DLD1 (cell line): ENCODE data around the gene RANBP3.
"Not testable (repeated sequence)": the region's sequence is repeated elsewhere in the genome, so short reads cannot be mapped to it uniquely, and the experiment has no call there.

Experiments
- in situ Hi-C: cut with HindIII; loops from 2 replicates; pipeline ENCODE4 v1.10.0; 2017; ENCODE audit warnings: low sequenced_read_pairs

The RANBP3 gene

GRCh38 chr19:5967994-5968430, 9.9 kb downstream of the RANBP3 start:
- in situ Hi-C loops, result no loop called here

GRCh38 chr19:5967571-5967970, 10.4 kb downstream of the RANBP3 start:
- in situ Hi-C loops, result no loop called here

DNA sequence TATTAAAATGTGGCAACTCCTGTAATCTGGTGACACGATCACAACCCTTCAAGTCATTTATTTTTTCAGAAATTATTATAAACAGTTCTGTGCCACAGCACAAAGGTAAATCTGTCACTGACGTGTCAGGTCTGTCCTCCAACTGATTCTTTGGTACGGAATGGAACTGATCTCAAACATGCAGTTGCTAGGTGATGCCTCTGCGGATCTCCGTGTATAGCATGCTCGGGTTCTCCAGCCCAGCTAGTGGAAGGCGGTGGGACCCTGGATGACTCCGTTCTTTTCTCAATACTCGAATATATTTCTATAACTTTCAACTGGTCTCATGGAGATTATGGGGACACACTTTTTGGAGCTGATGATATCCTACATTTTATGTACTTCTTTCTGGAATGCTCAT, 11.0 kb downstream of the RANBP3 start:
- in situ Hi-C loops, result no loop called here

DNA sequence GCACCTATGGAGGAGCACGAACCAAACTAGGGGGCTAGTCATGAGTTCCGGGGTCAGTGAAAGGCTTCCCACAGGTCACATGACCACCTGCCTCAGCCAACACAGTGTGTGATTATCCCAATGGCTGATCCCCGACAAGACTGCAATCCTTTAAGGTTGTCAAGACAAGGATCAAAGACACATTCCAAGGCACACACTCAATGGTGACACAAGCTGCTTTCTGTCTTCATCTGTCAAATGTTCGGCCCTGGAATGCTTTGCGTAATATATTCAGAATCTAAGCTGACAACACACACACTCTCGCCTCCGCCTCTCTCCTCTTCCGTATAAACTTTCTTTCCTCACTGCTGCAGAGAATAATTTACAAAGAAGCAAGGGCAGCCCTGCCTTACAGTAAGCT, 11.7 kb downstream of the RANBP3 start:
- in situ Hi-C loops, result no loop called here

DNA sequence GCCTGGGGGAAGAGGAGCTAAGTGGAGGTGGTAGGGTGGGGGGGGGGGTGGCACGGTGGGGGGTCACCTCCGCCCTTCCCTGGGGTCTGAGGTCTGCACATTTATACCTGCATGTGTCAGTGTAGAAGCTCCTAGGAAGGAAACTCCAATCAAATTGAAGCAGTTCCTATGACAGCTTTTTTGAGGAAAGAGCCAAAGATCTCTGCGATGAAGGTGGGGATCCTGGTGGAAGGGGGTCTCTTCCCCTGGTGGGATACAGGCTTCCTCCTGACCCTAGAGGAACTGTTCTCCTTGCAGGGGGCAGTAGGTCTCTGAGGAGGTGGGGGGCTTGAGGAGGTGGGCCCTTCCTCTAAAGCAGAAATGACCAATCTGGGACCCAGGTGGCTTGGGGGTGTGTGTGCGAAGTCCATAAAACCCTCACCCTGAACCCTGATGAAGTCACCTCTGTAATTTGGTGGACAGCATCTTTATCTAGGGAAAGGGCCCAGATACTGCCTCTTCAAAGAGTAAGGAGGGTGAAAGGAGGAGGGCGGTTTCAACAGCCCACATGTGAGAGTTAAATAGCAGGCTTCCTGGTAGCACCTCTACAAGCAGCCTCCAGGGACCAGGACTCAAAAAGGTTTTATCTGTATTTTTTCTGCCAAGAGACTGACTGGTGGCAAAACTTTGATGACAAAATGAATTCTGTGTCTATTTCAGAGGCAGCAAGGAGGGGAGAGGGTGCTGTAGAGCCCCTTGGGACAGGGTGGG, 12.9 kb downstream of the RANBP3 start:
- in situ Hi-C loops, result no loop called here

DNA sequence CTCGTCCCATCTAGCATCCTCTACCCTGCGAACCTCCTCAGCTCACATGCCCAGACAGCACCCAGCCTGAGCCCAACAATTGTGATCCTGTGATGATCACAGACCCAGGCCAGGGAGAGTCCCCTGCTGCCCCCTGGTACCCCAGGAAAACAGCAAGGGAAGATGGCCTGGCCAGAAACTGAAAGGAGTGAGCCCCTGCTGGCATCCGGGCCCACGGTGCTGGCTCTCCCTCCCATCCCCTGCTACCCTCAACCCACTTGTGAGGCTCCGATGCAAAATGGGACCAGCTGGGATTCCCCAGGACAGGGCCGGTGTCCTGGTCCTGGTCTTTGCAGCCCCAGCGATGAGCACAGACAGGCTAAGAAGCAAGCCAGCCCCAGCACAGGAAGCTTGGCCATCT, 14.1 kb downstream of the RANBP3 start:
- in situ Hi-C loops, result no loop called here

- in situ Hi-C loops, result not testable (repeated sequence)
Observed at GRCh38 chr19:5963259-5963658, 14.7 kb downstream of the RANBP3 start.

GRCh38 chr19:5961969-5962945, 15.7 kb downstream of the RANBP3 start:
- in situ Hi-C loops, result no loop called here

DNA sequence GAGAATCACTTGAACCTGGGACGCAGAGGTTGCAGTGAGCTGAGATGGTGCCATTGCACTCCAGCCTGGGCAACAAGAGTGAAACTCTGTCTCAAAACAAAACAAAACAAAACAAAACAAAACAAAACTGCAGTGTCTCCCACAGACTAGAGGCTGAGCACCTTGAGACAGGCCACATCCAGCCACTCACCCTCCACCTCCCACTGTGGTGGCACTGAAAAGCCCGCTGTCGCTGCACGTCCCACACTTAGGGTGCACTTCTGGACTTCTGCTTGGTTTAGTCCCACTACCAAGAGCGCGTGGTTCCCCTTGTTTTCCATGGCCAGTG, 16.3 kb downstream of the RANBP3 start:
- in situ Hi-C loops, result not testable (repeated sequence)

- in situ Hi-C loops, result no loop called here
Observed at GRCh38 chr19:5960005-5961001, 17.6 kb downstream of the RANBP3 start.

GRCh38 chr19:5959260-5960004, 18.5 kb downstream of the RANBP3 start:
- in situ Hi-C loops, result no loop called here

DNA sequence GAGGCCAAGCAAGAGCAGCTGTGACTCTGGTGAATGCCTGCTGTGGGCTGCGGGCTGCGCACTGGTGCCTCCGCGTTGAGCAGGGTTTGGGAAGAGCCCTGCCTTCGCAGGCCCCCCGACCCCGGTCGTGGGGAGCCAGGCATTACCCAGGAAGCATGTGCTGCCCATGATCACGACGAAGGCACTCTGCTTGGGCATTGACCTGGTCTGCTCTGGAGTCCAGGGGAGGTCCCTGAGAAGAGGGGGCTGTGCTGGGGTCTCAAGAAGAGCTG, 19.2 kb downstream of the RANBP3 start:
- in situ Hi-C loops, result no loop called here

- in situ Hi-C loops, result no loop called here
Observed at GRCh38 chr19:5958074-5958850, 19.7 kb downstream of the RANBP3 start.

DNA sequence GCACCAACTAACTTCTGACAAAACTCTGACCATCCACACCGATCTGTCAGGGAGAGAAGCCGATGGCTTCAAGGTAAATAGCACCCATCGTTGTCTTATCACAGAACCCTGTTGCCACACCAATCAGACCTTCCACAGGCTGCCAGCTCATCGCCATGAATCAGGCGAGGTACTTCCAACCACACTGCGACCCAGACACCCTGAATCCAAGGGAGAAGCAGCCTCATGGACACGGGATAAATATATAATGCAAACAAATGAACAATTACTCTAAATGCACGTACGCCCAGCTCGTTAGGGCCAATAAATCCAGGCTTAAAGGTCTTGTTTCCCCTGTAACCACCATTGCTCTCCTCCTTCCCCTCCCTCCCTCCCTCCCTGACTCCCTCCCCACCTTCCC, 20.8 kb downstream of the RANBP3 start:
- in situ Hi-C loops, result no loop called here

DNA sequence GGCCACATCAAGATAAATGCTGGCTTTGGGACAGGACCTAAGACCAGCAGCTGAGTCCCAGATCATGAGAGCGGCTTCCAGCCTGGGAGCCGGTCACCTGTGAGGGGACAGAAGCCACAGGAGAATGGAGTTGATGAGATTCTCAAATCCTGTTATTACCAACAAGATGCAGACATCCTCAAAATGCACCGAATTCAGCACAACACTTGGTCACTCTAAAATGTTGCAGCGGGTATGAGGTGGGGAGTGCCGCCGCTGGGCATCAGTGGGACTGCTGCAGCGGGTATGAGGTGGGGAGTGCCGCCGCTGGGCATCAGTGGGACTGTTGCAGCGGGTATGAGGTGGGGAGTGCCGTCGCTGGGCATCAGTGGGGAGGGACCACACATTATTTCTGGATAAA, 21.2 kb downstream of the RANBP3 start:
- in situ Hi-C loops, result no loop called here

- in situ Hi-C loops, result no loop called here
Observed at GRCh38 chr19:5956323-5956722, 21.6 kb downstream of the RANBP3 start.

DNA sequence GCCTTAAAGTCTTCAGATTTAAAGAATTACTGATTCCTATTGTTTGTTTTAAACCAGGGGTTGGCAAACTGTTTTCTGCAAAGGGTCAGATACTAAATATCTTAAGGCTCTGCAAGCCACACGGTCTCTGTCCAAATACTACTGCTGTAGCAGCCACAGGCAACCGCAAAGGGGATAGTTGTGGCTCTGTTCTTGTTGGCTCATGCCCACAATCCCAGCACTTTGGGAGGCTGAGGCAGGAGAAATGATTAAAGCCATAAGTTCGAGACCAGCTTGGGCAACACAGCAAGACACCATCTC, 22.4 kb downstream of the RANBP3 start:
- in situ Hi-C loops, result no loop called here

DNA sequence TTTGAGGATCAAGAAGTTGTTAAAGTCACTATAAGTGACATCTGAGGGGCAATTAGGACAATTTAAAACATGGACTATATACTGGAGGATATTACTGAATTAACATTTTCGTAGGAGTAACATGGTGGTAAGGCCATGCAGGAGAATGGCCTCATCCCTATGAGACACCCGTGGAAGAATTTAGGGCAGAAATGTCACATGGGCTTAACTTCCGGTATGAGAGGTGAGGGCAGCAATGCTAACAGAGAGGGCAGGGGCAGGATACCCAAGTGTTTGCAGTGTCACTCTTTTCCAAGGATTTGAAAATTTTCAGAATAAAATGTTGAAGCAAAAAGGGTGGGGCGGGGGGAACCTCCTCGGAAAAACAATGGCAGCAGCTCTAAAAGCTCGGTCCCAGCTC, 23.6 kb downstream of the RANBP3 start:
- in situ Hi-C loops, result no loop called here

- in situ Hi-C loops, result no loop called here
Observed at GRCh38 chr19:5953680-5954213, 24.2 kb downstream of the RANBP3 start.
